GM12872 (cell line): ENCODE data around the gene PLCG1.

Experiments used
- TF ChIP-seq, protein P1 (sequence below): IDR thresholded peaks from 3 replicates; pipeline ENCODE4 v1.5.1; 2011; ENCODE audit warnings: low read depth, mild to moderate bottlenecking, low read length, moderate library complexity; ENCODE audit not compliant: insufficient read depth

PLCG1 gene

GRCh38 chr20:41192575-41192974 is 55.2 kb downstream of the PLCG1 start:
- TF ChIP-seq, protein P1, sequence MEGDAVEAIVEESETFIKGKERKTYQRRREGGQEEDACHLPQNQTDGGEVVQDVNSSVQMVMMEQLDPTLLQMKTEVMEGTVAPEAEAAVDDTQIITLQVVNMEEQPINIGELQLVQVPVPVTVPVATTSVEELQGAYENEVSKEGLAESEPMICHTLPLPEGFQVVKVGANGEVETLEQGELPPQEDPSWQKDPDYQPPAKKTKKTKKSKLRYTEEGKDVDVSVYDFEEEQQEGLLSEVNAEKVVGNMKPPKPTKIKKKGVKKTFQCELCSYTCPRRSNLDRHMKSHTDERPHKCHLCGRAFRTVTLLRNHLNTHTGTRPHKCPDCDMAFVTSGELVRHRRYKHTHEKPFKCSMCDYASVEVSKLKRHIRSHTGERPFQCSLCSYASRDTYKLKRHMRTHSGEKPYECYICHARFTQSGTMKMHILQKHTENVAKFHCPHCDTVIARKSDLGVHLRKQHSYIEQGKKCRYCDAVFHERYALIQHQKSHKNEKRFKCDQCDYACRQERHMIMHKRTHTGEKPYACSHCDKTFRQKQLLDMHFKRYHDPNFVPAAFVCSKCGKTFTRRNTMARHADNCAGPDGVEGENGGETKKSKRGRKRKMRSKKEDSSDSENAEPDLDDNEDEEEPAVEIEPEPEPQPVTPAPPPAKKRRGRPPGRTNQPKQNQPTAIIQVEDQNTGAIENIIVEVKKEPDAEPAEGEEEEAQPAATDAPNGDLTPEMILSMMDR, result no peak

DNA sequence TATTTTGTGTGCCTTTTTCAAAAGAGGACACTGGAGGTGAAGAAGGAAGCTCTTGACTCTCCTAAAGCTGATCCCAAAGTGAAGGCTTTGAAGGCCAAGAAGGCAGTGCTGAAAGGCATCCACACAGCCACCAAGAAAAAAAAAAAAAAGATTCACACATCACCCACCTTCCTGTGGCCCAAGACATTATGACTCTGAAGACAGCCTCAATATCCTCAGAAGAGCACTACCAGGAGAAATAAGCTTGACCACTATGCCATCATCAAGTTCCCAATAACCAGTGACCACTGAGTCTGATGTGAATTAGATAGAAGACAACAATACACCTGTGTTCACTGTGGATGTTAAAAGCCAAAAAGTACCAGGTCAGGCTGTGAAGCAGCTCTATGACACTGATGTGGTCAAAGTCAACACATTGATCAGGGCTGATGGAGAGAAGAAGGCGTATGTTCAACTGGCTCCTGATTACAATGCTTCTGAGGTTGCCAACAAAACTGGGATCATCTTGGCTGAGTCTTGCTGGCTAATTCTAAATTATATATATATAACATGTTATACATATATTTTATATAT is 59.4 kb downstream of the PLCG1 start:
- TF ChIP-seq, protein P1, result no peak

DNA sequence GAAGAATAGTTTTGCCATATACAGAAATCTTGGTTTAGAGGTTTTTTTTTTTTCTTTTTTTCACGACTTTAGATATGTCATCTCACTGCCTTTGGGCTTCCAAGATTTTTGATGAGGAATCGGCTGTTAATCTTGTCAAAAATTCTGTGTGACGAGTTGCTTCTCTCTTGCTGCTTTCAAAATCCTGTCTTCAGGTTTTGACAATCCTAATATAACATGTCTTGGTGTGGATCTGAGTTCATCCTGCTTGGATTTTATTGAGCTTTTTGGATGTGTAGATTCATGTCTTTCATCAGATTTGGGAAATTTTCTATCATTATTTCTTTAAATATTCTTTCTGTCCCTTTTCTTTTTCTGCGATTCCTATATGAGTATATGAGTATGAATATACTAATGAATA is 61.1 kb downstream of the PLCG1 start:
- TF ChIP-seq, protein P1, result no peak

DNA sequence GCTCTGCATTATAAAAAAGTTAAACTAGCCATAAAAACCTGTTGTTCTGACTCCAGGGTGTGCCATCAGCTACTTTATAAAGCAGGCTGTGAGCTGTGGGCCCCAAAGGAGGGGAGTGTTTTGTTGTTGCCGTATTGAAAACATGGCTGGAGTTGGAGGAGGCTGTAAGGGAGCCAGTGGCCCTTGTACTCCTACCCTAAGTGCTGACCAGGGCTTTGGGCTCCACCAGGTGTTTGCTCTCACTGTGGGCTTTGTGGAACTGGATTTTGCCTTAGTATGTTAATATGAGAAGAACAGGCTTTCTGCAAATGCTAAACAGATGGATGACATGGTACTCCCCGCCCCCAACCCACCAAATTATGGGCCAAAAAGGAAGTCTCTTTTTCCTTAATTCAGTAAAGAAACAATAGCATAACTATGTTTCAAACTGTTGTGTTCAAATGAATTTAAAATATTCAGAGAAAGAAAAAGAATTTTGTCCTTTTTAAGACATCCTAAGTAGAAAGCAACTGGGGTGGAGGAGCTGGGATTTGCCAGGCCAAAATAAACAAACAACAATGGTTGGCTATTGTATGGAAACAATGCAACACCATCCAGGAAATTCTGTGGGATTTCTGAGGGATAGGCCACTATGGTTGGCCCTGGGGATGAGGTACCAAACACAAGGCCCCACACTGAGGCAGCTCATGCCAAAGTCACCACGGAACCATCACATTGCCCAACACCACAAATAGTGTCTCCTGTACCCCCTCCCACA is 63.3 kb downstream of the PLCG1 start:
- TF ChIP-seq, protein P1, result no peak

DNA sequence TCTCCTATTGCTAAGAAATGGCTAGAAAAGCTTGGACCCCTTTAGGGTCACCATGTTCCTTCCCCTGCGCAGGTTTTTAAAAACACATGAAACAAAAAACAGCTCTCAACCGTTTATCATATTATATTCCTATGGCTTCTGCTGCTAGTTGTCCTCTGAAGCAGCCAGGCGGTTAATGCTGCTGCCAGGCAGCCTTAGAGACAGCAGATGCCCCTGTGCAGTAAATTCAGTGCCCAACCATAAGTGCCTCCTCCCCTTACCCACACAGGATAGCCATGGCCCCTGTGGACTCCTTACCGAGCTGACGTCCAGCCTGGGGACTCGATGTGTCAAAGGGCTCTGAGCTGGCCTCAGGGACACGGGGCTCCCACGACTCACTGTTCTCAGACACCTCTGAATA is 64.4 kb downstream of the PLCG1 start:
- TF ChIP-seq, protein P1, result no peak

- TF ChIP-seq, protein P1, result no peak
Measured at GRCh38 chr20:41202426-41202825, 65.1 kb downstream of the PLCG1 start.

DNA sequence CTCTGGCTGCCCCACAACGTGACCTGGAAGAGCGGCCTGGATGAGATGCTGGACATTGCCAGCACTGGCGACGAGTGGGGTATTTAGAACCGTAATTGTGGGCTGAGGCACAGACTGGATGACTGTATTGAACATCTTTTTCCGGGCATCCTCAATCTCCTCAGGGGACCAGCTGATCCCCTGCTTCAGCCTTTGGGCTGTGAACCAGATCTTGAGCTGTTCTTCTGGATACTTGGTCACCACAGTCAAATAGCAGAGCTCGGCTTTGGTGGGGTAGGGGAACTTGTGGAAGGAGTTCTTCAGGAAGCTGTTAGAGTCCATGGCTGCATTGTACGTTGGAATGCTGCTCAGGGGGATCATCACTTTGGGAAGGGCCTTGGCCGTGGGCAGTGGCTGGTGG is 66.3 kb downstream of the PLCG1 start:
- TF ChIP-seq, protein P1, result no peak
